GM19240 (cell line): ENCODE results near the gene CAV3.

ENCODE experiments used
- DNase-seq: peaks from one replicate; pipeline ENCODE4 v3.0.0; 2011; ENCODE audit warnings: low spot score; ENCODE audit not compliant: insufficient read length

The CAV3 gene

GRCh38 chr3:8794247-8794646 is 60.6 kb downstream of the CAV3 start:
- no peak for DNase-seq
